Measurements from ENCODE around the gene RNASEH2B. TPM values are rescaled to one million over a fixed set of nuclear protein-coding genes. Genes with fewer than 3 reads are reported as not detected.

The RNASEH2B gene, protein sequence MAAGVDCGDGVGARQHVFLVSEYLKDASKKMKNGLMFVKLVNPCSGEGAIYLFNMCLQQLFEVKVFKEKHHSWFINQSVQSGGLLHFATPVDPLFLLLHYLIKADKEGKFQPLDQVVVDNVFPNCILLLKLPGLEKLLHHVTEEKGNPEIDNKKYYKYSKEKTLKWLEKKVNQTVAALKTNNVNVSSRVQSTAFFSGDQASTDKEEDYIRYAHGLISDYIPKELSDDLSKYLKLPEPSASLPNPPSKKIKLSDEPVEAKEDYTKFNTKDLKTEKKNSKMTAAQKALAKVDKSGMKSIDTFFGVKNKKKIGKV
- total RNA-seq (2014; rRNA removed; shearing (Covaris generic)), result 51.3 and 53.3 TPM in 2 replicates

DNA sequence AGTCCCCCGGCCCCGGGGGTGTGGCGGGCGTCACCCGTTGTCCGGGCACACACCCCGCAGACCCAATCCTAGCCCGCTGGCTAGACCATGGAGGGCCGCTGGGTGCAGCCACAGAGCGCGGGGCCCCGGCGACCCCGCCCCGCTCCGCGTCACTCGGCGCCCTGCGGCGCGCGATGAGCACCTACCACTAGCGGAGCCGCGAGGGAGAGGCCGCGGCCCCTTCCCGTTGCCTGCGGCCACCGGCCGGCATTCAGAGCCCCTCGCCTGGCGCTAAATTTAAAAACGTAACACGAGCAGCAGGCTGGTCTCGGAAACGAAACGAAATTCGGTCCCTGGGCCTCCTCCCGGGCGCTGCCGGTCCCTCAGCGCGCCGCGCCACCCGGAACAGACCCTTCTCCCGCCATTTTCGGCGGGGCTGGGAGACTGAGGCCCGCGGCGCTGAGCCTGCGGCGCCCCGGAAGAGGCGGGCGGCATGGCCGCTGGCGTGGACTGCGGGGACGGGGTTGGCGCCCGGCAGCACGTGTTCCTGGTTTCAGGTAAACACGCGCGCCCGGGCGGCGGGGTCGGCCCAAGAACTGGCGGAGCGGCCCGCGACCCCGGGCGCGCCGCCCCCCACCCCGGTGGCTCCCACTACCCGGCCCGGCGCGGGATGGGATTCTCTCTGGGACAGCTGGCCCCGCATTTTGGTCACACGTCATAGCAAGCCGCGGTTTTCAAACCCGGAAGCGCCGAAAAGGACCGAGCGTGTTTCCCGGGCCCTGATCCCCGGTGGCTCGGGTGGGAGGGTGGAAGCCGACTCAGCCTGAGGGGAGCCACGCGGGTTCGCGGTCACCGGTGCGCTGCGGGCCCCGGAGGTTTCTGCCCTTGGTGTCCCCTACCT, at the start of gene RNASEH2B:
Gene RNASEH2B, plus strand, starts transcription at position 187 of the 880 bp plus-strand sequence. Its CDS starts 286 bp downstream, at position 473.
- no peak for DNase-seq (ENCODE audit: low spot score)

GRCh38 chr13:50864492-50864891, 45.1 kb upstream of the RNASEH2B start:
- DNase-seq (ENCODE audit: low spot score), result no peak

- peak; percentile 65 for DNase-seq (ENCODE audit: low spot score)
Observed at GRCh38 chr13:50866817-50867636, 42.6 kb upstream of the RNASEH2B start.

- DNase-seq (ENCODE audit: low spot score), result no peak
Observed at GRCh38 chr13:50867637-50867945, 42.0 kb upstream of the RNASEH2B start.

DNA sequence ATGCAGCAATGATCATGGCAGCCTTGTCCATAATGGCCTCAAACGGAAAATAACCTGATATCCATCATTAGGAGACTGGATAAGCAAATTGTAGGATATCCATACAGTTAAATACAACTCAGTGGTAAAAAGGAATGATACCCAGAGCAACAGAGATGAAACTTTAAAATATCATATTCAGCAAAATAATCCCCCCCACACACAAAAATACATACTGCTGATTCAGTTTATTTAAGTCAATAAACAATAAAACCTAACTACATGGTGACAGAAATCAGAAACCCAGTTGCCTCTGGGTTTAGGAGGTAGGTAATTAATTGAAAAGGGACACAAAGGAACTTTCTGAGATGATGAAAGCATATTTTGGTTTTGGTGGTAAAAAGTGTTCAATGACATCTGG, 38.2 kb upstream of the RNASEH2B start:
- DNase-seq (ENCODE audit: low spot score), result no peak

DNA sequence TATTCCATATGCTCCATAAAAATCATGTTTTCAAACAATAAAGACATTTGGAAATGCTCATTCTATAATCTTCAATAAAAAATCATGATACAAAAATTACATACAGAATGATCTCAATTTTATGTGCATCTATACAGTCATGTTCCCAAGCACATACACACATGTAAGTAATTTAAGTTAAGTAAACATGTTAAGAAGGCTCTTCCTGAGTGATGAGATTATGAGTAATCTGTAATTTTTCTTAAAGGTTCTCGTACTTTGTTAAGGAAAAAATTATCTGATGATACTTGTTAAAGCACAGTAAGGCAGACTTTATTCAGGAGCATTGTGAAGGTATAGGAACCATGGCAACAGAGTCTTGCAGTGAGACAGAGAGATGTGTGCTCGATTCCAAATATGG, 36.1 kb upstream of the RNASEH2B start:
- no peak for DNase-seq (ENCODE audit: low spot score)

DNA sequence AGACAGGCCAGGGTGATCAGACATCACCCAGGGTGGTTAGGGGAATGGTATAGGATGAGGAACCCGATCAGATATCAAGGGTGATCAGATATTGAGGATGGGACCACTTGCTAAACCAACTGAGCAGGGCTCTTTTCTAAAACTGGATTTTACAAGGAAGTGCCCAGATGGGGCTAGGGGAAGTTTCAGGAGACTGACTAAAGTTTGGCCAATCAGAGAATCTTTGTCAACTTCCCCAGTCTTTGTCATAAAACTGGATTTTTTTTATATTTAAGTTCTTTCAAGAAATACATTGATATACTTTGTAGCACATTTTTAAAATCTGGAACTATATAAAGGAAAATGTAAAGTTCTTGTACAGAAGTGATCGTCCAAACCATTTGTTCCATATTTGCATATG, 35.6 kb upstream of the RNASEH2B start:
- DNase-seq (ENCODE audit: low spot score), result no peak

DNA sequence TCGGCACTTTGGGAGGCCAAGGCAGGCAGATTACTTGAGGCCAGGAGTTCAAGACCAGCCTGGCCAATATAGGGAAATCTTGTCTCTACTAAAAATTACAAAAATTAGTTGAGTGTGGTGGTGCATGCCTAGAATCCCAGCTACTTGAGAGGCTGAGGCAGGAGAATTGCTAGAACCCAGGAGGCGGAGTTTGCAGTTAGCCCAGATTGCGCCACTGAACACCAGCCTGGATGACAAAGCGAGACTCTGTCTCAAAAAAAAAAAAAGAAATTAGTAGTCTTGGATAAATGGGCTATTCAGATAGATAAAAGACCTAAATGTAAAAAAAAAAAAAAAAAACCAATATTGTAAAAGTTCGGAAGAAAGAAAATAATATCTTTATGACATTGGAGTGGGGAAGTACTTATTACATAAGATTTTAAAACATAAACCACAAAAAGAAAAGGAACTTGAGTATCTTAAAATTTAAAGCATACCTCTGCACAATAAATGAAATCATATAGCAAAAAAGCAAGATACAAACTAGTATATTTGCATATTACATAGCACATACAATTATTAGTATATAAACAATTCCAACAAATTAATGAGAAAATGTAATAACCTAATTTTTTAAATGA, 26.7 kb upstream of the RNASEH2B start:
- no peak for DNase-seq (ENCODE audit: low spot score)

- DNase-seq (ENCODE audit: low spot score), result no peak
Observed at GRCh38 chr13:50883728-50884127, 25.9 kb upstream of the RNASEH2B start.

GRCh38 chr13:50884265-50884664, 25.3 kb upstream of the RNASEH2B start:
- no peak for DNase-seq (ENCODE audit: low spot score)

DNA sequence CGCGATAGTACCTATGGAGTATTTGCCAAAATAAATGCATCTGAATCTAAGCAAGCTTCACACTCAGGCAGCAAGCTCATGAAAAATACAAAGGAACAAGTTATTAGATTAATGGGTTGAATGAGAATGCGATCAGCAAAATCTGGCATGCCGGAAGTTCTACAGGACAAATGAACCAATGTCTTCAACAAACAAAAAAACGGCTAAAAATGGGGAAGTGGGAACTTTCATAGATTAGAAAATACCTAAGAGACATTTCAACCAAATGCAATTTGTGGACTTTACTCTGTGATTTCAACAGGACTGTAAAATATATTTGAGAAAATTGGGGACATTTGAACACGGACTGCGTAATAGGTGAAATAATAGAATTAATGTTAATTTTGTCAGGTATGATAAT, 22.4 kb upstream of the RNASEH2B start:
- no peak for DNase-seq (ENCODE audit: low spot score)

GRCh38 chr13:50888362-50888761, 21.2 kb upstream of the RNASEH2B start:
- no peak for DNase-seq (ENCODE audit: low spot score)

GRCh38 chr13:50889317-50889716, 20.3 kb upstream of the RNASEH2B start:
- DNase-seq (ENCODE audit: low spot score), result no peak

DNA sequence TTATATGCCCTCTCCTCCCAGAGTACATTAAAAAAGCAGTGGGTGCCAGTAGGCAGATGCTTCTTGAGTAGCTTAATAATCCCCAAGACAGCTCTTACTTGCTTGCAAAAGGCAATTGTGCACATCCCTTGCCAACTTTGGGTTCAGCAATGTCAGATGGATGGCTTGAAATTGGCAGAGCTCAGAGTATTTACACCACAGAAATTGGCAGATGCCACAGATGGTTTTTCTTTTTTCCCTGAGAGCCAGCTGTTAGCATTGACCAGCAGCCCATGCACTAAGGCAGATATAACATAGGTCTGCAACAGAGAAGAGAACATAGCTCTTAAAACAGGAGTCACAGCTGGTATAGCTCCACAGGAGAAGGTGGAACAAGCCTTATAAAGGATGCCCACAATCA, 18.4 kb upstream of the RNASEH2B start:
- no peak for DNase-seq (ENCODE audit: low spot score)

DNA sequence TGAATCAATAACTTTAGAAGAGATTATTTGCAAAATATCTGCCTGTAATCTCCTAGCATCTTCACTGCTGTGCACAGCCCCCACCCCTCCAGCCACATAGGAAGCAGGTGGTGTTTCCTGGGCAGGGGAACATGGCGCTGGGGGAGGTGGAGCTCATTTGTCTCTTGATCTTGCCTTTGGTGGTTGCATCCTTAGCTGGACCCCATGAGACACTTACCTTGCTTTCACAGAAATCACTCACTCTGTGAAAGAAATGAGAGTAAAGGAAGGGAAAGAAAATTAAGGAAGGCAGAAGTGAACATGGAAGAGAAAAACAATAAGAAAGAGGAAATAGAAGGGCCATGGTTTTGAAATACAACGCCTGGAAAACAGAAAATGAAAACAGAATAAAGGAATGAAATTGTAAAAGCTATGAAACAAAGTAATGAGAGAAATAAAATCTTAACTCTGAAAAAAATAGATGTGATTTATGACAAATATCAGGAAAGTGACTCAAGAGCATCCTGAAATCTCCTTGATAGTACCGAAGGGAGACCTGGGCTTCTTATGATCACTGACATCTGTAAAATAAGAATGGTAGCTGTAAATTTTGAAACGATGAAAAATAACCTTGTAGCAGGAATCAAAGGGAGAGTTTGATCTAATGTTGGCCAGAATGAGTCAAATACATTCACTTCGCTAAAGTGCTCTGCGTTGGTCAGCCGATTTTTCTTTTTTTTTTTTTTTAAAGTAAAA, 17.2 kb upstream of the RNASEH2B start:
- no peak for DNase-seq (ENCODE audit: low spot score)

DNA sequence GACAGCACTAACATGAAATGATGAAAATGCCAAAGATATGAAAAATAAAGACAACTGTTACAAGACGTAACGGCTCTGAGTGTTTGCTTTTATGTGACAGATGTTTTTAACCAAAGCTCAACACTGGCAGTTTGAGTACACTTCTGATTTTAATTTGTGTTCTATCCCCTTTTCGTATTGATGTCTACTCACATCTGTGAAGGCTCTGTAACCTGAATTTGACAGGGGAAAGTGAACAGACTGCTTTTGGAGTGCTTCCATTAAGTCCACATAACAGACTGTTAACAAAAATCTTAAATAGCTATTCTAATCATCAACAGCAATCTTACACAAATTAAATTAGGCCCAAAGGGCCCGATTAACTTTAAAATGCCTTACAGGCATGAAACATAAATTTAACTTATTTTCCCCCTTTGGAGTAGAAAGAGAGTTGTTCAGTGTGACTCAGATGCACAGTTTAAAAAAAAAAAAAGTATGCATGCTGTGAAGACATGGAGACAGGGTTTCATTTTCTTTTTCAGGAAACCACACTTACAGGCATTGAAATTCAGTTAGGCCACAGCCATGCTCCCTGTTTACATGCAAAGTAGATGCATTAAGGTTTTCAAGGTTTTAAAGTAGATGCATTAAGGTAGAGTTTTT, 16.3 kb upstream of the RNASEH2B start:
- peak; percentile 15 for DNase-seq (ENCODE audit: low spot score)

- DNase-seq (ENCODE audit: low spot score), result no peak
Observed at GRCh38 chr13:50894012-50894411, 15.6 kb upstream of the RNASEH2B start.

- no peak for DNase-seq (ENCODE audit: low spot score)
Observed at GRCh38 chr13:50894504-50894903, 15.1 kb upstream of the RNASEH2B start.

- DNase-seq (ENCODE audit: low spot score), result no peak
Observed at GRCh38 chr13:50898338-50898737, 11.3 kb upstream of the RNASEH2B start.

- DNase-seq (ENCODE audit: low spot score), result no peak
Observed at GRCh38 chr13:50901701-50902100, 7.9 kb upstream of the RNASEH2B start.

- no peak for DNase-seq (ENCODE audit: low spot score)
Observed at GRCh38 chr13:50905256-50905655, 4.3 kb upstream of the RNASEH2B start.
